Femur (tissue), 1 donor: ENCODE measurements around the gene TRPM1.
A peak's percentile ranks its signal among the peaks of the same experiment; 100 is the strongest.
"Not testable (repeated sequence)": the region's sequence is repeated elsewhere in the genome, so short reads cannot be mapped to it uniquely, and the experiment has no call there.

ENCODE experiments used
- DNase-seq: peaks from one replicate; pipeline ENCODE4 v3.0.0-alpha.2; 2017

The TRPM1 gene

GRCh38 chr15:31116423-31117030 lies 15.0 kb upstream of the TRPM1 start:
- no peak for DNase-seq

DNA sequence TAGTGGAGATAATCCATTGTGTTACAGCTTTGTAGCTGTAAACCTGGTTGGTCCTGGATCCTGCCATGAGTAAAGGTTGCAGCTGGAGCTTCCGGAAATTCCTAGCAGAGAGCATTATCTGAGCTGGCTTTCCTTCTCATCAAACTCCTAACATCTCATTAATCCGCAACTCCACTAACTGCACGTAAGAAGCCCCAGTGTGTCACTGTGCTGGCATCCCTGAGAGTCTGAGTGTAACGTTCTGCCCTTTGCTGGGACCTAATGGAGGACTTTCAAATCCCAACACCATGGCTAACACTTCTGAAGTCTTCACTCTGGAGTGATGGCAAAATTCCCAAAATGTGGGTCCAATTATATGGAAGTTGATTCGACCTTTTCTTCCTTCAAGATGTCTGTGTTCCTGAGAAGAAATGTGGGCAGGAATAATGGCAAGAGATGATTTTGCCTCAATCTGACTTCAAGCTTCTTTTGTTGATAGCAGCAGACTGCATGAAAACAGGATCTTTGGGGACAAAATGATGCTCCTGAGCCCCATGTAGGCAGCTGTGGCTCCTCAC lies 9.6 kb upstream of the TRPM1 start:
- no peak for DNase-seq

DNA sequence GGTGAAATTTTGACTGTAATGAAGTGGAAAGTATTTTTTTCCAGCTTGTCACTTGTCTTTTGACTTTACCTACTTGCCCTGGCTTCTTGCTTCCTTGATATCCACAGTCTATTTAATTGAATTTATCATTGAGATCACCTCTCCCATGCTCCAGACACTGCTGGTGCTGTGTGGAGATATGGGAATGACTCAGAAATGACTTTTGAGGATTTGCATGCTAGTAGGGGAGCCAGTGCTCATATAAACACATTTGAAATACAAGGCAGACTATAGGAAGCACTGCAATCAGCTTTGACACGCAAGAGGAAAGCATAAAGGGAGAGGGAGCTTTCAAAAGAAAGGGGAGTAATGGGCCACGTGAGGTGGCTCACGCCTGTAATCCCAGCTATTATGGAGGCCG lies 7.3 kb upstream of the TRPM1 start:
- no peak for DNase-seq

DNA sequence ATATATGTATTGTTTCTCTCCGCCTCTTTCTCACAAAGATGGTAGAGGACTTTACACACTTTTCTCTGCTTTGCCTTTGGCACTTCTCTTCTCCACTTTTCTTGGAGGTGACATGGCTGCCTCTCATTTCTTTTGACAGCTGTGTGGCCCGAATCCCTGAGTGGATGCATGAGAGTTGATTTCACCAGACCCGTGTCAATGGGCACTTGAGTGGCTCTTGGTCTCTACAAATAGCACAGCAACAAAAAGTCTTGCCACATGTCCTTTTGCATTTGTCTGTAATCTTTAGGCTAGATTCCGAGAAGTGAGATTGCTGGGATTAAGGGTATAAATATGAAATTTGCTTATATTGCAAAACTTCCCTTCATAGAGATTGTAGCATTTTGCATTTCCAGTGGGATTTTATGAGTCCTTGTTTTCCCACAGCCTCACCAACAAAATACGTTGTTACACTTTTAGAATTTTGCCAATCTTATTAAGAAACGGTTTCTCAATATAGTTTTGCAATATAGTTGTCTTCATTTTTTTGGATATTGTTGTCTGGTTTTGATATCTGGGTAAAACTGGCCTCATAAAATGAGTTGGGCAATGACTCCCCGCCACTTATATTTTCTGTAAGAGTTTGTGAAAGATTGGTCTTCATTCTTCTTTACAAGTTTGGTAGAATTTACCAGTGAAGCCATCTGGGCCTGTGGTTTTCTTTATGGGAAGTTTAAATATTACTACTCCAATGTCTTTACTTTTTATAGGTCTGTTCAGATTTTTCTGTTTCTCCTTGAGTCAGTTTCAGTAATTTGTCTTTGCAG lies 5.2 kb upstream of the TRPM1 start:
- no peak for DNase-seq

GRCh38 chr15:31104003-31104402 lies 2.5 kb upstream of the TRPM1 start:
- no peak for DNase-seq

DNA sequence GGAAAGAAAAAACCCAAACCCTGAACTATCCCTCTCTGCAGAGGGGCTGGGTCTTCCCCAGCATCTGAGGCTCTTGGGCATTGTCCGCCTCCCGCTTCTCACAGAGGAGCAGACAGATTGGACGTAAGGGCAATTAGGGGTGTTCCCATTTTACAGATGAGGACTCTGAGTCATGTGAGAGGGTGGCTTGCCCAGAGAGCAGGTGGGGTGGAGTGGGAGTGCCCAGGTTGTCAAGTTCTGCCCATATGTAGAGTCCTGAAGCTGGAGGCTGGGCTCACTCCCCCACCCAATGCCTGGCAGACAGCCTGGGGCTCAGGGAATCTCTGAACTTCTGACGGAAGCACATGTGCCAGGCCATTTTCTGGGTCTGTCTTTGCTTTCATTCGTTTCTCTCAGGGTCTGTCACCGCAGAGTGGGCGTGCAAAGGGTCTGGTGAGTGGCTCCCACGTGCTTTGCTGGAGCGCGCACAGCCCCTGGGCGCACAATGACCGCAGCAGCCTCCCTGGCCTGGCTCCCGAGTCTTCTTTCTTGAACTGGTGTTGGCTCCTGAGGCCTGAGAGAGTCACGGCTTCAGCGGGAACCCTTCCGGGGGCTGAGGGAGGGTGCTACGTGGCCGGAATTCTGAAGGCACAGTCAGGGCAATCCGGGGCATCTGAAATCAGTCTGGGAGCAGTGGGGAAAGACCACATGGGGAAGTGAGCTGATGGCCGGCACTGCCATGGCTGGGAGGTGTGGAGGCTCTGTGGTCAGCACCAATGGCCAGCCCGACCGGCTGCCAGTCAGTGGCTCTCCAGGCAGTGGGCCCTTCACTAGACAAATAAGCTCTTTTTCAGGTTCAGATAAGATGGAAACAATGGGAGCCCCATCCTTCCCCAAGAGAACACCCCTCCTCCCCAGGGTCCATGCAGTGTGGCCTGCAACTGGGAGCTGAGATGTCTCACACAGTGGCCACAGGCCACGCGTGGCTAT lies 1.1 kb upstream of the TRPM1 start:
- no peak for DNase-seq

DNA sequence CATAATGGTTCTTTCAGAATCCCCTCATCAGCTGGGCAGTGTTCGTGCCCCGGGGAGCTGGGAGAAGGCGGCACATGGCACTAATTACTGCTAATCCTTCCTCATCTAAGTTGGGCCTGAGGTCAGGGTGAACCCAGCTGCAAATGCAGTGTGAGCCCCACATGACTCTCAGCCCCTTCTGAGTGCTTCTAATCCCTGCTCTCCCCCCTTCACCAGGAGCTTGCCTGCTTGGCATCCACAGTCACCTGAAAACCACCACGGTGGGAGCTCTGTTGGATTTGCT lies 455 bp upstream of the TRPM1 start:
- no peak for DNase-seq

DNA sequence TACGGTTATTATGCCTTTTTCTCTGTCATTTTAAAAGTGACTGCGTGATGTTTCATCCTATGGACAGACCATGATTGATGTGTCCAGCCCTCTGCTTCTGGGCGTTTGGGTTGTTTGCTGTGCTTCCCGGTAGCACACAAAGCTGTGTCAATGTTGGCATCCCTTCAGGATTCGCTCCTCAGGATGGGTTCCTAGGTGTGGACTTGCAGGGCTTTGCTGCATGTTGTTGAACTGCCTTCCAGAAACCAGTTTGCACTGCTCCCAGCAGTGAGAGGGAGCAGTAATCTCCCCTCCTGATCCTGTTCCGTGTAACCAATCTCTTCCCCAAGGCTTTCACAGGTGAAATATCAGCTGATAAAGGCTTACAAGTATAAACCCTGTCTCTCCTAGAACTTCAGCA lies 787 bp downstream of the TRPM1 start:
- DNase-seq = no peak

- DNase-seq = no peak
These were observed 2.4 kb downstream of the TRPM1 start for GRCh38 chr15:31098953-31099740.

GRCh38 chr15:31098491-31098917 lies 3.0 kb downstream of the TRPM1 start:
- DNase-seq = no peak

- no peak for DNase-seq
These were observed 5.0 kb downstream of the TRPM1 start for GRCh38 chr15:31096563-31096962.

DNA sequence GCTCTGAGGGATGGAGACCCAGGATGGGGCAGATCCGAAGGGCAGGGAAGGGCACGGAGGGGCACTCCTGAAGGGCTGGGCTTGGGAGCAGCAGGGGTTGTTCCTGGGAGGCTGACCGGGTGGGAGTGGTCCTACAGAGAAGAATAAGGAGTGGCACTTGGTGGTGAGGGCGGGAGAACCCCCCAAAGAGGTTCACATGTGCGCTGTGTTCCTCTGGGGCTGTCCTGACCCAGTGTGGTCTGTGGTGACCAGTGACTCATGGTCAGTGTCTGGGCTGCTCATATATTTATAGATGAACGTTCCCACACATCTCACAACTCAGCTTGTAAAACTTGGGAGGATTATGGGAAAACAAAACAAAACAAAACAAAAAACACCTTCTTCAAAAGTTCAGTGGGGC lies 10.0 kb downstream of the TRPM1 start:
- peak; percentile 53 for DNase-seq

- no peak for DNase-seq
These were observed 10.8 kb downstream of the TRPM1 start for GRCh38 chr15:31090766-31091165.

GRCh38 chr15:31089368-31090047 lies 12.0 kb downstream of the TRPM1 start:
- no peak for DNase-seq

DNA sequence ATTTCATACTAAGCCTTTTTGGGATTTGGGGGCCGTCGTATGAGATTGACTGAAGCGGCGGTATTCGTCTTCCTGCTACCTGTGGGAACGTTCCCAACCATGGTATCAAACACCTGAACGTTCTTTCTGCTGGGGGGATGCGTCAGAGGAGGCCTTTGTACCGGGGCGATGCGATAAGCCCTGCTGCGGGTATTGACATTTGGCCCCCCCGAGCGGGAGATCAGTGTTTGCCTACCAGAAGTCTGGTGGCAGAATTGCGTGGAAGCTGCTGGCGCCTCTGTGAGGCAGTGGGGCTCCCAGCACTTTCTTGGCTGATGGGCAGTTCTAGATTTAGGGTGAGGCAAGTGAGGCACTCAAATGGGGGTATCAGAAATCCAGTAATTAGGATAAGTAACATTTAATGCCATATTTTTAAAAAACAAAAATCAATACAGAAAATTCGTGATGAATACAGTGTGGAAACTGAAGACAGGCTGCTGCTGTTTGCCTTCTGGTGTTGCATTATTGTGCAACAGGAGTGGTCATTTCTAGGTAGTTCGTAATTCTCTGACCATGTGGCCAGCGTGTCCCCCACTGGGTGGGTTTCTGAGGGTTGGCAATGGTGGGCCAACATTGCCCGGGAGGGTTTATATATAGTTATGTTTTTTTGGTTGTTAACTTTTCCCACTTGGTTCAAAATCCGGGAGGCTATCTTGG lies 12.7 kb downstream of the TRPM1 start:
- DNase-seq = no peak

GRCh38 chr15:31088041-31088440 lies 13.5 kb downstream of the TRPM1 start:
- DNase-seq = not testable (repeated sequence)

DNA sequence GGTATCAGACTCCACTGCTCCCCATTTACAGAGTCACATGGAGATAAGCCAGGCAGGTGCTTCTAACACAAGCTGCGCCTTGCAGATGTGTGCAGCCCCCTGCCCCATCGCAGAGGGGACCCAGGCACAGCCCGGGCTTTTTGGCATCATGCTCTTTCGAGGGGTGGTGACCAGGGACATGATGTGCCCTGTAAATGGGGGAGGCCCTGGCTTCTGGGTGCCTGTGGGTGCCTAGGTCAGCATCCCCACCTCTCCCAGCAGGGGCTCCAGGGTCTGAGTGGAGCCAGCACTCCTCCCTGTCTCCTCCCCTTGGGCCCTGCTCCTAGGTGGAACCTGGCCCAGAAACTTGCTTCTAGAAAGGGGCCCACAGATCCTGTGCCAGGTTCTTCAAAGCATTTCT lies 15.2 kb downstream of the TRPM1 start:
- DNase-seq = no peak

DNA sequence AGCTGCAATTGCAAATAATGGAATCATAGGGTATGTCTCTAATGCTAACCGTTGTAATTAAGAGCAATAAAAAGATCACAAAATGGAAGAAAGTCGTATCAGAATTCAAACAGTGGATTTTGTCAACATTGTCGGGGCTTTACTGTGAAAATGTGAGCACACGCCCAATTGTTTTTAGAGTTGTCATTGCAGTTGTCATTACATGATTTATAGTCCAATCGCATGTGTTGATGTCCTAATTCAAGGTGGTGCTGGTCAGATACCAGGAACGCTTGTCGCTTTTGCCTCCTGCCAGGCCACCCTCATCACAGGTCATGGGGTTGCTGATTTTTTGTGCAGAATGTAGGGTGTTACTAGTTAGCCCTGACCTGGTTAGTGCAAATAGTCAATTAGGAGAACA lies 16.2 kb downstream of the TRPM1 start:
- DNase-seq = no peak

GRCh38 chr15:31084176-31084575 lies 17.3 kb downstream of the TRPM1 start:
- DNase-seq = no peak

GRCh38 chr15:31083370-31083780 lies 18.1 kb downstream of the TRPM1 start:
- peak; percentile 47 for DNase-seq

DNA sequence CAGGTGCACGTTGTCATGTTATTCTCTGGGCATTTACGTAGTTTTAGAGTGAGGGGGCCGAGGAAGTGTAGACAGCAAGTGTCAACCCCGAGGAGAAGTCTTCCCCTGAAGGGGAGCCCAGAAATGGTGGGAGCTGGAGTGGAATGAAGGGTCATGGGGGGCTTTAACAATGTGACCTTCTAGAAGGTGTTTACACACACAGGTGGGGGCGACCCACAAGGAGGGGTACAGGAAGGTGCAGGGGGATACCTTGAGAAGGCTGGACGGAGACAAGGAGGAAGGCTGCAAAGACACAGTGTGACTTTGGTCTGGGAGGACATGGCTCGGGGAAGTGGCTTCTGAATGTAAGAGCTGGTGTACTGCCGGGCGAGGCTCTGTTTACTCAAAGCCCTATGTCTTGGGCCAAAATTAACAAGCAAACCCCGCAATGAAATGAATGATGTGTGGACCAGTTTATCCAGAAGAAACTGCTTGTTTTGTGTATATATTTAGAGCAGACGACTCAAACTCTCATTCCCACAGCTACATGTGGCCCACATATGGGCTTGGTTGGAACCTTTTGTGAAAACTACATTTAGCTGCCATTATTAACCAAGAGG lies 18.7 kb downstream of the TRPM1 start:
- DNase-seq = peak; percentile 47
